Suppressor macrophage (primary cell): ENCODE data around the gene ASB16.

Source experiments
- DNase-seq, 4 experiments: peaks; one replicate each; pipeline ENCODE4 v3.0.0-alpha.2; 2020 to 2022

Gene ASB16

GRCh38 chr17:44211281-44212265 is 41.1 kb downstream of the ASB16 start:
- no peak for DNase-seq

GRCh38 chr17:44212507-44213402 is 42.3 kb downstream of the ASB16 start:
- no peak for DNase-seq

GRCh38 chr17:44213403-44214229 is 43.1 kb downstream of the ASB16 start:
- DNase-seq: no peak

GRCh38 chr17:44214230-44214494 is 43.7 kb downstream of the ASB16 start:
- DNase-seq: no peak

GRCh38 chr17:44214896-44215295 is 44.4 kb downstream of the ASB16 start:
- DNase-seq: no peak

- no peak for DNase-seq
Observed at GRCh38 chr17:44216173-44216572, 45.7 kb downstream of the ASB16 start.

- DNase-seq: no peak
Observed at GRCh38 chr17:44216694-44217093, 46.2 kb downstream of the ASB16 start.

- DNase-seq: no peak
Observed at GRCh38 chr17:44217738-44218343, 47.3 kb downstream of the ASB16 start.

GRCh38 chr17:44218344-44219107 is 48.0 kb downstream of the ASB16 start:
- DNase-seq: peak; percentile 93 to 98 (median 96)

- DNase-seq: peak; percentile 83 to 92 (median 87)
Observed at GRCh38 chr17:44219108-44219615, 48.7 kb downstream of the ASB16 start.

- DNase-seq: peak; percentile 61 to 85 (median 74)
Observed at GRCh38 chr17:44219616-44220212, 49.2 kb downstream of the ASB16 start, which contains the start of gene UBTF. UBTF (minus strand) TSS chr17:44219675; CDS start chr17:44218229, 1,446 bp downstream.

- peak; percentile 60 to 88 (median 78) for DNase-seq
Observed at GRCh38 chr17:44220213-44221083, 49.9 kb downstream of the ASB16 start.

- peak; percentile 65 to 86 (median 77) for DNase-seq
Observed at GRCh38 chr17:44221084-44221861, 50.8 kb downstream of the ASB16 start.

GRCh38 chr17:44221862-44222111 is 51.3 kb downstream of the ASB16 start:
- DNase-seq: no peak

- DNase-seq: peak; percentile 42 to 79 (median 62)
Observed at GRCh38 chr17:44222112-44222869, 51.8 kb downstream of the ASB16 start.

- DNase-seq: no peak
Observed at GRCh38 chr17:44223541-44224071, 53.1 kb downstream of the ASB16 start.
